Glutamatergic neuron (in vitro differentiated cells): ENCODE data around the gene ADARB1. TPM values are rescaled to one million over a fixed set of nuclear protein-coding genes. Genes with fewer than 3 reads are reported as not detected.

ENCODE experiments used
- DNase-seq: peaks from one replicate; pipeline ENCODE4 v3.0.0; 2022
- H3K27ac Mint-ChIP-seq: one replicate; pipeline ENCODE4 v1.8.0; 2020; ENCODE audit warnings: mild to moderate bottlenecking, mixed read lengths, inconsistent platforms; ENCODE audit not compliant: unreplicated experiment
- H3K27me3 Mint-ChIP-seq: one replicate; pipeline ENCODE4 v1.8.0; 2020; ENCODE audit warnings: mild to moderate bottlenecking, moderate library complexity, mixed read lengths, inconsistent platforms; ENCODE audit not compliant: unreplicated experiment
- H3K36me3 Mint-ChIP-seq: one replicate; pipeline ENCODE4 v1.8.0; 2020; ENCODE audit warnings: mild to moderate bottlenecking, mixed read lengths, inconsistent platforms; ENCODE audit not compliant: unreplicated experiment
- H3K4me1 Mint-ChIP-seq: one replicate; pipeline ENCODE4 v1.8.0; 2020; ENCODE audit warnings: mild to moderate bottlenecking, low read depth, mixed read lengths, inconsistent platforms; ENCODE audit not compliant: unreplicated experiment
- H3K4me3 Mint-ChIP-seq: one replicate; pipeline ENCODE4 v1.8.0; 2020; ENCODE audit warnings: mild to moderate bottlenecking, mixed read lengths, inconsistent platforms; ENCODE audit not compliant: unreplicated experiment
- H3K9me3 Mint-ChIP-seq: one replicate; pipeline ENCODE4 v1.8.0; 2020; ENCODE audit warnings: mild to moderate bottlenecking, moderate library complexity, mixed read lengths, inconsistent platforms; ENCODE audit not compliant: unreplicated experiment
- total RNA-seq: library from RNA; stranded (reverse); fragmentation: NEBNext Ultra II Directional; extraction: Animal tissue kit (Norgen Biotek cat#: 25700); gene quantifications from one replicate; pipeline ENCODE4 v1.2.1, GENCODE V29; 2021; ENCODE audit not compliant: unreplicated experiment
- TF ChIP-seq, protein P1 (sequence below): fragments of 200-600 bp; sonication (generic); IDR thresholded peaks from one replicate; pipeline ENCODE4 v1.5.0; 2021; ENCODE audit not compliant: partially characterized antibody, unreplicated experiment

The ADARB1 gene
- total RNA-seq, 1 donor from 2014 or later: 49.2 TPM

- Mint-ChIP-seq H3K36me3 (peaks cover 8% of the 10 kb centered on the region), H3K27me3 (peaks cover 3% of the 10 kb centered on the region), H3K4me1 (no peaks in the 10 kb centered on the region), H3K4me3 (no peak overlapping the region), H3K9me3 (peaks cover 1% of the 10 kb centered on the region), H3K27ac (no peak overlapping the region)
- TF ChIP-seq, protein P1, sequence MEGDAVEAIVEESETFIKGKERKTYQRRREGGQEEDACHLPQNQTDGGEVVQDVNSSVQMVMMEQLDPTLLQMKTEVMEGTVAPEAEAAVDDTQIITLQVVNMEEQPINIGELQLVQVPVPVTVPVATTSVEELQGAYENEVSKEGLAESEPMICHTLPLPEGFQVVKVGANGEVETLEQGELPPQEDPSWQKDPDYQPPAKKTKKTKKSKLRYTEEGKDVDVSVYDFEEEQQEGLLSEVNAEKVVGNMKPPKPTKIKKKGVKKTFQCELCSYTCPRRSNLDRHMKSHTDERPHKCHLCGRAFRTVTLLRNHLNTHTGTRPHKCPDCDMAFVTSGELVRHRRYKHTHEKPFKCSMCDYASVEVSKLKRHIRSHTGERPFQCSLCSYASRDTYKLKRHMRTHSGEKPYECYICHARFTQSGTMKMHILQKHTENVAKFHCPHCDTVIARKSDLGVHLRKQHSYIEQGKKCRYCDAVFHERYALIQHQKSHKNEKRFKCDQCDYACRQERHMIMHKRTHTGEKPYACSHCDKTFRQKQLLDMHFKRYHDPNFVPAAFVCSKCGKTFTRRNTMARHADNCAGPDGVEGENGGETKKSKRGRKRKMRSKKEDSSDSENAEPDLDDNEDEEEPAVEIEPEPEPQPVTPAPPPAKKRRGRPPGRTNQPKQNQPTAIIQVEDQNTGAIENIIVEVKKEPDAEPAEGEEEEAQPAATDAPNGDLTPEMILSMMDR: no peak
- no peak for DNase-seq
Measured at GRCh38 chr21:45209046-45209445, 134.7 kb downstream of the ADARB1 start.

- Mint-ChIP-seq H3K9me3 (peaks cover 1% of the 10 kb centered on the region), H3K36me3 (peaks cover 8% of the 10 kb centered on the region), H3K27ac (no peak overlapping the region), H3K27me3 (peaks cover 3% of the 10 kb centered on the region), H3K4me3 (no peak overlapping the region), H3K4me1 (no peaks in the 10 kb centered on the region)
- TF ChIP-seq, protein P1: no peak
- DNase-seq: no peak
Measured at GRCh38 chr21:45209685-45210284, 135.4 kb downstream of the ADARB1 start.

- Mint-ChIP-seq H3K4me3 (no peak overlapping the region), H3K27ac (no peak overlapping the region), H3K4me1 (no peaks in the 10 kb centered on the region)
Measured at GRCh38 chr21:45210461-45210983, 136.1 kb downstream of the ADARB1 start.

GRCh38 chr21:45211661-45212060, 137.3 kb downstream of the ADARB1 start:
- TF ChIP-seq, protein P1: no peak
- Mint-ChIP-seq H3K9me3 (peaks cover 1% of the 10 kb centered on the region), H3K4me1 (no peaks in the 10 kb centered on the region), H3K27me3 (peaks cover 3% of the 10 kb centered on the region), H3K36me3 (peaks cover 9% of the 10 kb centered on the region), H3K27ac (no peak overlapping the region), H3K4me3 (no peak overlapping the region)
- DNase-seq: no peak

More at GRCh38 chr21:45210461-45210983, 136.1 kb downstream of the ADARB1 start:
- TF ChIP-seq, protein P1: no peak
- H3K27me3 Mint-ChIP-seq: peaks cover 3% of the 10 kb centered on the region
- DNase-seq: no peak
- peaks cover 8% of the 10 kb centered on the region for H3K36me3 Mint-ChIP-seq
- peaks cover 1% of the 10 kb centered on the region for H3K9me3 Mint-ChIP-seq

DNA sequence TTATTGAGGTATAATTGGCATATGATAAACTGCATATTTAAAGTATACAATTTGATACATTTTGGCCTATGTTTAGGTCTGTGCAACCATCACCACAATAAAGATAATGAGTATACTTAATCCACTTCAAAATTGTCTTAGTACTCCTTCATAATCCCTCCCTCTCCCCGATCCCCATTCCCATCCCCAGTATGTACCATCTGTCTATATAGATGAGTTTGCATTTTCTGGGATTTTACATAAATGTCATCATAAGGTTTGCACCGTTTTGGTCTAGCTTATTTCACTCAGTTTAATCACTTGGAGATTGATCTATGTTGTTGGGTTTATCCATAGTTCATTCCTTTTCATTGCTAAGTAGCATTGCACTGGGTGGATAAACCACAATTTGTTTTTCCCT, 139.0 kb downstream of the ADARB1 start:
- H3K4me3 Mint-ChIP-seq: no peak overlapping the region
- TF ChIP-seq, protein P1: no peak
- no peak for DNase-seq
- H3K9me3 Mint-ChIP-seq: peaks cover 3% of the 10 kb centered on the region
- H3K27me3 Mint-ChIP-seq: no peaks in the 10 kb centered on the region
- H3K27ac Mint-ChIP-seq: no peak overlapping the region
- H3K36me3 Mint-ChIP-seq: peaks cover 25% of the 10 kb centered on the region
- no peaks in the 10 kb centered on the region for H3K4me1 Mint-ChIP-seq
